ENCODE measurements around the gene TSPAN31.

The TSPAN31 gene

GRCh38 chr12:57765003-57765697 lies 20.3 kb downstream of the TSPAN31 start:
- H3K36me3 ChIP-seq (ENCODE audit: control insufficient read depth, insufficient read depth, low read length): peaks cover 20% of the 10 kb centered on the region
- H3K9ac ChIP-seq (ENCODE audit: low read length): no peak overlapping the region
- peaks cover 66% of the 10 kb centered on the region for H3K27me3 ChIP-seq (ENCODE audit: control insufficient read depth, insufficient read depth, low read length)
- no peaks in the 10 kb centered on the region for H3K9me3 ChIP-seq (ENCODE audit: control insufficient read depth, insufficient read depth, low read depth, low read length)
- H3K4me3 ChIP-seq (ENCODE audit: low read depth, low read length): peak overlapping the region; percentile 64
- H3K27ac ChIP-seq (ENCODE audit: low read depth, low read length): no peak overlapping the region
- peaks cover 23% of the 10 kb centered on the region for H3K4me1 ChIP-seq (ENCODE audit: control insufficient read depth, insufficient read depth, low read length)

DNA sequence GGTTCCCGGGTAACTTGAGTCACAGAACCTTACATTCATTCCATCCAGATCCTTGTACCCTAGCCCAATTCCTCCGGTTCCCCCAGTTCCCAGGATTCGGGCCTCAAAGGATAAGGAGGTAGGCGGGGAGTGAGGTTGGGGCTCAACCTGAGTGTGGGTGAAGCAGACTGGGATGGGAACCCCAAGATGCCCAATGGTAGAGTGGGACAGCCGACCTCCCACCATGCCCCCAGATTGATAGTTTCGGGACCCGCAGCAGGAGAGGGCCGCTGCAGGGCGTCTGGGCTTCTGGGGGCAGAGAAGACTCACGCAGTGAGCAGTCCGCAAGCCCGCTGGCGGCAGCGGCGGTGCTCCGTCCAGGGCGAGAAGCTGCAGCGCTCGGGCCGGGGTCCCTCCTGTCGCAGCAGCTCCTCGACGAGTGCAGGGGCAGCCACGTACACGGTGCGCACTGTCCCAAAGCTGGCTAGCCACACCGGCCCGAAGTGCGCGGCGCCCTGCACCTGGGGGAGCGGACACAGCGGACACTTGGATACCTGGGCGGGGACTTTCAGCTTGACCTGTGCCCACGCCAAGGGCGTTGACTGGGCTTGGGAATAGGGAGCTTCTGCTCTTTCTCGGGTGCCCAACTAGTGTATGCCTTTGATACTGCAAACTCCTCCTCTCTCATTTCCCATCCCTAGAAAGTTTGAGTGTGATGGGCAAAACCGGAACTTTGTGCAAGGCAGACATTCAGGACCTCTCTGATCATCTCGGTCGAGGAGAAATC lies 21.0 kb downstream of the TSPAN31 start:
- Histone ChIP-seq H3K4me3 (ENCODE audit: low read depth, low read length) (peak overlapping the region; percentile 64), H3K4me1 (ENCODE audit: control insufficient read depth, insufficient read depth, low read length) (peaks cover 23% of the 10 kb centered on the region), H3K9ac (ENCODE audit: low read length) (peak overlapping the region; percentile 5), H3K9me3 (ENCODE audit: control insufficient read depth, insufficient read depth, low read depth, low read length) (no peaks in the 10 kb centered on the region), H3K27ac (ENCODE audit: low read depth, low read length) (no peak overlapping the region), H3K27me3 (ENCODE audit: control insufficient read depth, insufficient read depth, low read length) (peaks cover 63% of the 10 kb centered on the region), H3K36me3 (ENCODE audit: control insufficient read depth, insufficient read depth, low read length) (peaks cover 27% of the 10 kb centered on the region)

GRCh38 chr12:57766464-57767304 lies 21.8 kb downstream of the TSPAN31 start, which contains the start of gene CYP27B1:
TSS of gene CYP27B1 (minus strand) at chr12:57767078. CDS start at chr12:57767041, 37 bp downstream.
- Histone ChIP-seq H3K9me3 (ENCODE audit: control insufficient read depth, insufficient read depth, low read depth, low read length) (no peaks in the 10 kb centered on the region), H3K4me3 (ENCODE audit: low read depth, low read length) (peak within 1 kb of the TSS; percentile 64), H3K27me3 (ENCODE audit: control insufficient read depth, insufficient read depth, low read length) (peaks cover 59% of the 10 kb centered on the region), H3K36me3 (ENCODE audit: control insufficient read depth, insufficient read depth, low read length) (peaks cover 28% of the 10 kb centered on the region), H3K9ac (ENCODE audit: low read length) (peak within 1 kb of the TSS; percentile 5), H3K27ac (ENCODE audit: low read depth, low read length) (no peak within 1 kb of the TSS), H3K4me1 (ENCODE audit: control insufficient read depth, insufficient read depth, low read length) (peaks cover 23% of the 10 kb centered on the region)

DNA sequence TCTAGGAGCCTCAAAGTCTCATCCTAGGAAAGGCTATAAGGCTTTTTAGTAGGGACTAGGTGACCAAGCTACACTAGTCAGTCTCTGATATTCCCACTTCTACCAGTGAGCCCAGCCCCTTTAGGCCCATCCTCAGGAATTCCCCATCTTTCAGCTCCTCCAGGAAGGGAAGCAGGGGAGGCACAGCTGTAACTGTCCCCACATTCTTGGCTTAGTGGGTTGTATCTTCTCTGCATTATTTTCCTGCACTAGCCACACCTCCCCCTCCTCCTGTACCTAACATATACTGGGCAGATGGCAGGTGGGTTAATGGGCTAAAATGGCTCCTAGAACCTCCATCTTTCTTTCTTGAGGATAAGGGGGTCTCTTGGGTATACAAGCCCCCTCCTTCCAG lies 22.5 kb downstream of the TSPAN31 start:
- no peak overlapping the region for H3K9ac ChIP-seq (ENCODE audit: low read length)
- H3K27ac ChIP-seq (ENCODE audit: low read depth, low read length): no peak overlapping the region

DNA sequence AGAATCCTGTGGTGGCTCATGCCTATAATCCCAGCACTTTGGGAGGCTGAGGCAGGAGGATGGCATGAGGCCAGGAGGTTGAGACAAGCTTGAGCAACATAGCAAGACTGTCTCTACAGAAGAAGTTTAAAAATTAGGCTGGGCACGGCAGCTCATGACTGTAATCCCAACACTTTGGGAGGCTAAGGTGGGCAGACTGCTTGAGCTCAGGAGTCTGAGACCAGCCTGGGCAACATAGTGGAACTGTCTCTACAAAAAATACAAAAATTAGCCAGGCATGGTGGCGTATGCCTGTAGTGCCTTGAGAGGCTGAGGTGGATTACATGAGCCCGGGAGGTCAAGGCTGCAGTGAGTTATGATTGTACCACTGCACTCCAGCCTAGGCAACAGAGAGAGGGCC lies 23.0 kb downstream of the TSPAN31 start:
- H3K27me3 ChIP-seq (ENCODE audit: control insufficient read depth, insufficient read depth, low read length): peaks cover 48% of the 10 kb centered on the region
- peaks cover 28% of the 10 kb centered on the region for H3K36me3 ChIP-seq (ENCODE audit: control insufficient read depth, insufficient read depth, low read length)
- H3K27ac ChIP-seq (ENCODE audit: low read depth, low read length): no peak overlapping the region
- H3K4me3 ChIP-seq (ENCODE audit: low read depth, low read length): no peak overlapping the region
- peaks cover 23% of the 10 kb centered on the region for H3K4me1 ChIP-seq (ENCODE audit: control insufficient read depth, insufficient read depth, low read length)
- H3K9ac ChIP-seq (ENCODE audit: low read length): no peak overlapping the region
- no peaks in the 10 kb centered on the region for H3K9me3 ChIP-seq (ENCODE audit: control insufficient read depth, insufficient read depth, low read depth, low read length)

More for the DNA sequence above, 22.5 kb downstream of the TSPAN31 start:
- H3K4me3 ChIP-seq (ENCODE audit: low read depth, low read length): peak overlapping the region; percentile 64
- H3K9me3 ChIP-seq (ENCODE audit: control insufficient read depth, insufficient read depth, low read depth, low read length): no peaks in the 10 kb centered on the region
- peaks cover 28% of the 10 kb centered on the region for H3K36me3 ChIP-seq (ENCODE audit: control insufficient read depth, insufficient read depth, low read length)
- peaks cover 53% of the 10 kb centered on the region for H3K27me3 ChIP-seq (ENCODE audit: control insufficient read depth, insufficient read depth, low read length)
- H3K4me1 ChIP-seq (ENCODE audit: control insufficient read depth, insufficient read depth, low read length): peaks cover 23% of the 10 kb centered on the region

DNA sequence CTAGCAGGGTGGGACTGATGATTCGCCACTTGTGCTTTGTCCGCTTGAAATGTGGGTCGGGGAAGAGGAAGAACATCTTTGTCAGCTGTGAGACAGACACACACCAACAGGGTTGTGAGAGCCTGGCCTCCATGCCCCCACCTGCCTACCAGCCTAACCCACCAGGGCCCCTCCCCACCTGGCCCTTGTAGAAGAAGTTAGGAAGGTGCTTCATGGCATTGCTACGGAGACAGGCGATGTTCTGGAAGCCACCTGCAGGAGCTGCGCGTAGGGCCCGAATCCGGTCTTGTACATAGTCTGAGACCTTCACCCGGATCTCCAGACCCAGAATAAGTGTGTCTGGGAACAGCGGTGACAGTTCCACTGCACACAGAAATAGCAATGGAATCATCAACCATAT lies 24.8 kb downstream of the TSPAN31 start:
- Histone ChIP-seq H3K36me3 (ENCODE audit: control insufficient read depth, insufficient read depth, low read length) (peaks cover 28% of the 10 kb centered on the region), H3K4me3 (ENCODE audit: low read depth, low read length) (no peak overlapping the region), H3K9me3 (ENCODE audit: control insufficient read depth, insufficient read depth, low read depth, low read length) (no peaks in the 10 kb centered on the region), H3K27ac (ENCODE audit: low read depth, low read length) (no peak overlapping the region), H3K9ac (ENCODE audit: low read length) (no peak overlapping the region), H3K4me1 (ENCODE audit: control insufficient read depth, insufficient read depth, low read length) (peaks cover 20% of the 10 kb centered on the region), H3K27me3 (ENCODE audit: control insufficient read depth, insufficient read depth, low read length) (peaks cover 30% of the 10 kb centered on the region)

DNA sequence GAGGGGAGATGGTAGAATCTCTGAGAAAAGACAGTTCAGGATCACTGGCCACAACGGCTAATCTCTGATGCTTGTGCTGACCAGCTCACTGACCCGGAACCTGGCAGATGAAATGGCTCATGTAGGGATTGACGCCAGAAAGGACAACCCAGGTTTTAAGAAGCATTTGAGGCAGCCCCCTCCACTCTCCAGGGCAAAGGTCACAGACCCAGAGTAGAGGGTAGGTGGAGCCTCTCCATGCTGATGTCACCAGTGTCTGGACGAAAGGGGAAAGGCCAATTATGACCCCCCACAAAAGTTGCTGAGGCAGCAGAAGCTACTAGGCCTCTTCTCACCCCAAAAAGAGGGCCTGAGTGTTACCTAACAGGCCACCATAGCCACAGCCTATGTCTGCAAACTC lies 25.9 kb downstream of the TSPAN31 start:
- Histone ChIP-seq H3K4me1 (ENCODE audit: control insufficient read depth, insufficient read depth, low read length) (peaks cover 17% of the 10 kb centered on the region), H3K9ac (ENCODE audit: low read length) (no peak overlapping the region), H3K9me3 (ENCODE audit: control insufficient read depth, insufficient read depth, low read depth, low read length) (no peaks in the 10 kb centered on the region), H3K36me3 (ENCODE audit: control insufficient read depth, insufficient read depth, low read length) (peaks cover 28% of the 10 kb centered on the region), H3K27ac (ENCODE audit: low read depth, low read length) (no peak overlapping the region), H3K27me3 (ENCODE audit: control insufficient read depth, insufficient read depth, low read length) (peaks cover 19% of the 10 kb centered on the region), H3K4me3 (ENCODE audit: low read depth, low read length) (0 out of 2 replicates have a peak overlapping the region, but pooled peaks have one; percentile 79)

DNA sequence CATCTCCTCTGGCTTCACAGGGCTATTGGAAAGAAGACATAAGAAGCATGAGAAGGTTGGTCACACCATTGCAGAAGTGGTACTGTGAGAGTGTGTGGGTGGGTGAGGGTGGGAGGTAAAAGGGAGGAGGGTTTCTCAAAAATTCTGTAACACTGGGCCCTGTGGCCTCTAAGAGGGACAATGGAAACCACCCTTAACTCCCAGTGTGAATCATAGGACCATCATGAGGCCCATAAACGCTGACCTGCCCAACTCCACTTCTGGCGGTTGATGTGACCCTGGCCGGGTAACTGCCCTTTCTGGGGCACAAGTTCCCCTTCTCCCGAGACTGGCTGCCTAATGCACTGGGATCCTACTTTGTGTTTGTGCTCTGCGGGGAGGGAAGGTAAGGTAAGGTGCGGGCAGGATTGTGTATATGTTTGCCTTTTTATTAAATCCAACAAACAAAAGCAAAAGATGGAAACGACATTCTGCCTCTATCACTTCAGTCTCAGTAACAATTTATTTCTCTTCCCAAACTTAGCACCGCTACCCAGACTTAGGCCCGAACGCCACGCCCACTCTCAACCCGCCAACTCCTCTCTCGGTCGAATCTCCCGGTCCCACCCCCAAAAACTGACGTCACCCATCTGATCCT lies 26.5 kb downstream of the TSPAN31 start:
- H3K27me3 ChIP-seq (ENCODE audit: control insufficient read depth, insufficient read depth, low read length): peaks cover 13% of the 10 kb centered on the region
- H3K27ac ChIP-seq (ENCODE audit: low read depth, low read length): peak overlapping the region; percentile 91
- H3K4me1 ChIP-seq (ENCODE audit: control insufficient read depth, insufficient read depth, low read length): peaks cover 12% of the 10 kb centered on the region
- H3K9me3 ChIP-seq (ENCODE audit: control insufficient read depth, insufficient read depth, low read depth, low read length): no peaks in the 10 kb centered on the region
- peak overlapping the region; percentile 97 for H3K9ac ChIP-seq (ENCODE audit: low read length)
- H3K36me3 ChIP-seq (ENCODE audit: control insufficient read depth, insufficient read depth, low read length): peaks cover 28% of the 10 kb centered on the region
- peak overlapping the region; percentile 79 for H3K4me3 ChIP-seq (ENCODE audit: low read depth, low read length)

- Histone ChIP-seq H3K36me3 (ENCODE audit: control insufficient read depth, insufficient read depth, low read length) (peaks cover 28% of the 10 kb centered on the region), H3K9ac (ENCODE audit: low read length) (peak within 1 kb of the TSS; percentile 97), H3K9me3 (ENCODE audit: control insufficient read depth, insufficient read depth, low read depth, low read length) (no peaks in the 10 kb centered on the region), H3K4me1 (ENCODE audit: control insufficient read depth, insufficient read depth, low read length) (peaks cover 6% of the 10 kb centered on the region), H3K27ac (ENCODE audit: low read depth, low read length) (peak within 1 kb of the TSS; percentile 91), H3K4me3 (ENCODE audit: low read depth, low read length) (peak within 1 kb of the TSS; percentile 79), H3K27me3 (ENCODE audit: control insufficient read depth, insufficient read depth, low read length) (peaks cover 7% of the 10 kb centered on the region)
These were observed 27.1 kb downstream of the TSPAN31 start, which contains the start of gene METTL1 for GRCh38 chr12:57771873-57772428. TSS of gene METTL1 (minus strand) at chr12:57772105. CDS start at chr12:57772083, 22 bp downstream.

Data from HUES6 (cell line).